Measurements from ENCODE around the gene ERICH6. TPM values are rescaled to one million over a fixed set of nuclear protein-coding genes. Genes with fewer than 3 reads are reported as not detected.
A peak's percentile ranks its signal among the peaks of the same experiment; 100 is the strongest.

Gene ERICH6
- total RNA-seq, 1 experiment from 2014 or later: not detected

DNA sequence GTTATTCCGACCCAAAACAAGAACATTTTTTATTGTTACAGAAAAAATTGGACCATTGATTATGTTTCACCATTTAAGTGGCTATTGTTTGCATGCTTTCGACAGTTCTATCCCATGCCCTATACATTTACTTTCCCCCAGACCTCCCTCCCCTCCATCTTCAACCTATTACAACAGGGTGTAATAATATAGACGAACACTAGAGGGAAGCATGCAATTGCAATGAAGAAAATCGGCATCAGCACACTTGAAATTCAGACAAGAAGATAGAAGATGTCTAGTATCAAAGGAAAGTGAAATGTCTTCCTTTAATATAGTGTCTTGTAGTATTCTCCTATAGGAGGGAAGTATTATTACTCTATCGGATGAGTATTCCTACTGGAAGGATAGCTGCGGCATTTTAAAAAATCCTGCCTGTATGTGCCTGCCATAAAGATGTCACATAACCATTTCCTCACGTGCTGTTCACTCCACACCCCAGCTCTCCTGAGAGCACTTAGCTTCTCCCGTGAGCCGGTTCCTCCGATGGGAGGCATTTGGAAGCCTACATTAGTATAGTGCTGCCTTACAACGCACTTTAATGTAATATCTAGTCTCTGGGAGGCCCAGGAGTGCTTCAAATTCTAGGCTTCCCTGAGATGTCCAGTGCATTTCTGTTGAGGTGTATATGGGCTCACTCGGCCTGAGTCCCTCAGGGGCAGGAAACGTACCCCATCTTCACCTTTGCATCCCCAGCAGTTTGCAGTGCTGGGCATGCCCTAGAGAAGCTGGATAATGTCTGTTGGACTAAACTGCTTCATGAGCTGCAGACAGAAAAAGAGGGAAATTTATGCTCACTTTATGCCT is 17.8 kb upstream of the ERICH6 start:
- ATAC-seq (peak; percentile 61), DNase-seq (peak; percentile 86)
- Histone ChIP-seq H3K9me2 (replicated peaks; ENCODE audit: low read length) (no peaks in the 10 kb centered on the region), H3K79me2 (ENCODE audit: low read length) (no peaks in the 10 kb centered on the region), H3K27me3 (ENCODE audit: low read length) (no peaks in the 10 kb centered on the region), H3F3A (ENCODE audit: low read length, unreplicated experiment) (no peaks in the 10 kb centered on the region), H3K4me1 (ENCODE audit: insufficient read depth, low read length) (peaks cover 13% of the 10 kb centered on the region), H3K9me3 (ENCODE audit: low read length) (no peaks in the 10 kb centered on the region), H3K9ac (ENCODE audit: low read length) (no peak overlapping the region), H3K27ac (ENCODE audit: low read length) (no peak overlapping the region), H3K36me3 (ENCODE audit: low read depth, low read length) (no peaks in the 10 kb centered on the region), H3K4me2 (ENCODE audit: low read length) (peak overlapping the region; percentile 28), H2AFZ (ENCODE audit: low read length) (peak overlapping the region; percentile 35), H4K20me1 (ENCODE audit: low read length) (no peaks in the 10 kb centered on the region), H3K4me3 (ENCODE audit: low read length) (no peak overlapping the region)
- BruUV-seq (replicated peaks): no TSS peak
- TF ChIP-seq, protein P1, sequence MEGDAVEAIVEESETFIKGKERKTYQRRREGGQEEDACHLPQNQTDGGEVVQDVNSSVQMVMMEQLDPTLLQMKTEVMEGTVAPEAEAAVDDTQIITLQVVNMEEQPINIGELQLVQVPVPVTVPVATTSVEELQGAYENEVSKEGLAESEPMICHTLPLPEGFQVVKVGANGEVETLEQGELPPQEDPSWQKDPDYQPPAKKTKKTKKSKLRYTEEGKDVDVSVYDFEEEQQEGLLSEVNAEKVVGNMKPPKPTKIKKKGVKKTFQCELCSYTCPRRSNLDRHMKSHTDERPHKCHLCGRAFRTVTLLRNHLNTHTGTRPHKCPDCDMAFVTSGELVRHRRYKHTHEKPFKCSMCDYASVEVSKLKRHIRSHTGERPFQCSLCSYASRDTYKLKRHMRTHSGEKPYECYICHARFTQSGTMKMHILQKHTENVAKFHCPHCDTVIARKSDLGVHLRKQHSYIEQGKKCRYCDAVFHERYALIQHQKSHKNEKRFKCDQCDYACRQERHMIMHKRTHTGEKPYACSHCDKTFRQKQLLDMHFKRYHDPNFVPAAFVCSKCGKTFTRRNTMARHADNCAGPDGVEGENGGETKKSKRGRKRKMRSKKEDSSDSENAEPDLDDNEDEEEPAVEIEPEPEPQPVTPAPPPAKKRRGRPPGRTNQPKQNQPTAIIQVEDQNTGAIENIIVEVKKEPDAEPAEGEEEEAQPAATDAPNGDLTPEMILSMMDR (conservative IDR thresholded peaks at IDR 0.05; ENCODE audit: low read depth, low read length): peak; percentile 94
- no peak for TF ChIP-seq EZH2phosphoT487 (IDR thresholded peaks at IDR 0.05; ENCODE audit: borderline replicate concordance, low read length)
- POLR2A ChIA-PET (ENCODE audit: unreplicated experiment): interaction anchor here (0.6 kb wide), 1 partner anchor 196 kb away, joined by 5 read pairs; no protein-coding TSS in a partner anchor
- CTCF ChIA-PET: interaction anchor here (1.9 kb wide), 1 partner anchor 144 kb away, joined by 11 read pairs; no protein-coding TSS in a partner anchor
- intact Hi-C loops (cut with micrococcal nuclease): loop anchor here (1.0 to 2.0 kb wide), 6 partner anchors 23 to 425 kb away; partner anchors contain the start of gene SIAH2

- no TSS peak for BruUV-seq (replicated peaks)
- H3K4me2 ChIP-seq (ENCODE audit: low read length): no peak overlapping the region
- H3K4me1 ChIP-seq (ENCODE audit: insufficient read depth, low read length): peaks cover 11% of the 10 kb centered on the region
- no peaks in the 10 kb centered on the region for H3K9me3 ChIP-seq (ENCODE audit: low read length)
- ChIA-PET POLR2A (ENCODE audit: unreplicated experiment) (no interaction called here), CTCF (no interaction called here)
- H3K79me2 ChIP-seq (ENCODE audit: low read length): no peaks in the 10 kb centered on the region
- H3K36me3 ChIP-seq (ENCODE audit: low read depth, low read length): no peaks in the 10 kb centered on the region
- ATAC-seq: no peak
- no peak for DNase-seq
- H2AFZ ChIP-seq (ENCODE audit: low read length): no peak overlapping the region
- intact Hi-C loops (cut with micrococcal nuclease): loop anchor here (2.0 kb wide), 2 partner anchors 24 to 68 kb away; no protein-coding TSS in a partner anchor
- H3F3A ChIP-seq (ENCODE audit: low read length, unreplicated experiment): no peaks in the 10 kb centered on the region
- no peaks in the 10 kb centered on the region for H4K20me1 ChIP-seq (ENCODE audit: low read length)
- no peak for TF ChIP-seq EZH2 (IDR thresholded peaks at IDR 0.05; ENCODE audit: low read length, unreplicated experiment)
- TF ChIP-seq EZH2phosphoT487 (IDR thresholded peaks at IDR 0.05; ENCODE audit: borderline replicate concordance, low read length): no peak
- TF ChIP-seq, protein P1 (conservative IDR thresholded peaks at IDR 0.05; ENCODE audit: low read depth, low read length): no peak
- H3K9me2 ChIP-seq (replicated peaks; ENCODE audit: low read length): no peaks in the 10 kb centered on the region
- no peaks in the 10 kb centered on the region for H3K27me3 ChIP-seq (ENCODE audit: low read length)
- no peak overlapping the region for H3K27ac ChIP-seq (ENCODE audit: low read length)
- H3K4me3 ChIP-seq (ENCODE audit: low read length): no peak overlapping the region
- no peak overlapping the region for H3K9ac ChIP-seq (ENCODE audit: low read length)
Measured at GRCh38 chr3:150720444-150720843, 16.7 kb upstream of the ERICH6 start.

DNA sequence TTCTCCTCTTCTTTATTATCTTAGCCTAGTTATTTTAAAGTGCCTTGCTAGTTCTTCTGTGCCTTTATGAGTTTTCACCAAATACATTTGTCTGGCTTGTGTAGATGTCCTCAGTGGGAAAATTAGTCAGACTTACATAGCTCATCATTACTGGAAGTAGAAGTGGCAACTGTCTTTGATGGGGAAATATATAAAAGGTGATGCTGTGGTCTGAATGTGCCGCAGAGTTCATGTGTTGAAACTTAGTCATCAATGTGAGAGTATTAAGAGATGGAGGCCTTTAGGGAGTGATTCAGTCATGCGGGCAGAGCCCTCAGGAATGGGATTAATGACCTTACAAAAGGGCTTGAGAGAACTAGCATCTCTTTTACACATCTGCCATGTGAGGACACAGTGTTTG is 6.4 kb upstream of the ERICH6 start:
- BruUV-seq (replicated peaks): no TSS peak
- no peak overlapping the region for H3K9ac ChIP-seq (ENCODE audit: low read length)
- H3K36me3 ChIP-seq (ENCODE audit: low read depth, low read length): no peaks in the 10 kb centered on the region
- intact Hi-C loops (cut with micrococcal nuclease): no loop called here
- no peaks in the 10 kb centered on the region for H4K20me1 ChIP-seq (ENCODE audit: low read length)
- H3K4me1 ChIP-seq (ENCODE audit: insufficient read depth, low read length): no peaks in the 10 kb centered on the region
- ATAC-seq (no peak), DNase-seq (no peak)
- no peaks in the 10 kb centered on the region for H3K79me2 ChIP-seq (ENCODE audit: low read length)
- H3K9me3 ChIP-seq (ENCODE audit: low read length): no peaks in the 10 kb centered on the region
- no peaks in the 10 kb centered on the region for H3K27me3 ChIP-seq (ENCODE audit: low read length)
- no peak overlapping the region for H3K4me3 ChIP-seq (ENCODE audit: low read length)
- H3F3A ChIP-seq (ENCODE audit: low read length, unreplicated experiment): no peaks in the 10 kb centered on the region
- no peak overlapping the region for H2AFZ ChIP-seq (ENCODE audit: low read length)
- POLR2A ChIA-PET (ENCODE audit: unreplicated experiment): no interaction called here
- CTCF ChIA-PET: no interaction called here
- H3K27ac ChIP-seq (ENCODE audit: low read length): no peak overlapping the region
- H3K9me2 ChIP-seq (replicated peaks; ENCODE audit: low read length): no peaks in the 10 kb centered on the region
- no peak overlapping the region for H3K4me2 ChIP-seq (ENCODE audit: low read length)
- TF ChIP-seq, protein P1 (conservative IDR thresholded peaks at IDR 0.05; ENCODE audit: low read depth, low read length): no peak
- no peak for TF ChIP-seq EZH2phosphoT487 (IDR thresholded peaks at IDR 0.05; ENCODE audit: borderline replicate concordance, low read length)

Measured in PC-3 (cell line).